ENCODE measurements around the gene PTPRM. TPM values are rescaled to one million over a fixed set of nuclear protein-coding genes. Genes with fewer than 3 reads are reported as not detected.
A peak's percentile ranks its signal among the peaks of the same experiment; 100 is the strongest.

PTPRM gene
- total RNA-seq, 4 donors from 2014 or later: 170 to 198 (median 182) TPM

DNA sequence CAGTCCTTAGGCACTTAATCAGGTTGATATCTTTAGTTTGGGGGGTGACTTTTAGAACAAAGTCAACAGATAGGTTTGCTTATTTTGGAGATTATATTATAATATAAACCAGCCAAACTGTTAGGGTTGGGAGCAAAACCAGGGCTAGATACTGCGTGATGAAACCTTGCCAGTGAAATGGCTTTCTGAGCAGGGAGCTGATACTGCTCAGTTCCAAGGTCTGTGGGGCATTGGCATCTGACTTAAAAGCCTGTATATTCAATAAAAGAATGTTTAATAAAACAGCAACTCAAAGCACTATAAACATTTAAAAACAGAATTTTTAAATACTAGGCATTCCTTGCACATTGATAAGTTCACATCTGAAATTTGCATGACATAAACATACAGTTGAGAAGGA lies 19.3 kb downstream of the PTPRM start:
- H3K4me1 ChIP-seq: peaks cover 31 to 42% of the 10 kb centered on the region in 2 donors
- WGBS, 2 donors: 93 to 100% methylated on average over 1 of the region's 1 CpG
- no peaks in the 10 kb centered on the region for H3K9me3 ChIP-seq

DNA sequence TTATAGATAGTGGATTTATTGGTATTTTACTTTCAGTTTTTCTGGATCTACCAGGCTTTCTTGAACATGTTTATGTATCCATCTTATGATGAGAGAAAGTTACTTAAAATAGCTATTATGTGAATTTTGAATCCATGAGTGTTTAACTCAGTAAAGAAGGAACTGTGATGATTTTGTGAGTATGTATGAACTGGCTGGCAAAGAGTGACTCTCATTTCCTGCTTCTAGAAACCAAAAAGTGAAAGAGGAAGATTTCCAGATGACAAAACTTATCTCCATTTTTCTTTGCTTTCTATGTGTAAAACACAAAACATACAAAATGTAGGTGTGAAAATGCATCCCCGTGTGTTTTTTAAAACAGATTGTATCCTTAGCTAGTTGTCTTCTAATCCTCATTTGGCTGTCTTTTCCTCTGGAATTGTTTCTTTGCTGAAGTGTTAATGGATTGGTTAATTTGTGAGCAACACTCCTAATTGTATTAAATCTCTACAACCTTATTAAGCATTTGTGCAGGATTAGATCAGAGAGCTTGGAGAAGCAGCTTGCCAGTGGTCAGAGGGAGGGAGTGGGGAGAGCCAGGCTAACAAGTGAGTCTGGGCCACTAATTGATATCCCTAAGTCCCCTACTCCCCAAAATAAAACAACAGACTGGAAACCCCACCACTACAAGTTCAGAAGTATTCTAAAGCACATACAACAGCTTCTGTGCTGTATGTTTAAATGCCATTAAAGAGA lies 23.9 kb downstream of the PTPRM start:
- intact Hi-C loops (cut with DNase I): no loop called here
- no peaks in the 10 kb centered on the region for H3K27me3 ChIP-seq
- no peak for DNase-seq
- TF ChIP-seq, protein P1, sequence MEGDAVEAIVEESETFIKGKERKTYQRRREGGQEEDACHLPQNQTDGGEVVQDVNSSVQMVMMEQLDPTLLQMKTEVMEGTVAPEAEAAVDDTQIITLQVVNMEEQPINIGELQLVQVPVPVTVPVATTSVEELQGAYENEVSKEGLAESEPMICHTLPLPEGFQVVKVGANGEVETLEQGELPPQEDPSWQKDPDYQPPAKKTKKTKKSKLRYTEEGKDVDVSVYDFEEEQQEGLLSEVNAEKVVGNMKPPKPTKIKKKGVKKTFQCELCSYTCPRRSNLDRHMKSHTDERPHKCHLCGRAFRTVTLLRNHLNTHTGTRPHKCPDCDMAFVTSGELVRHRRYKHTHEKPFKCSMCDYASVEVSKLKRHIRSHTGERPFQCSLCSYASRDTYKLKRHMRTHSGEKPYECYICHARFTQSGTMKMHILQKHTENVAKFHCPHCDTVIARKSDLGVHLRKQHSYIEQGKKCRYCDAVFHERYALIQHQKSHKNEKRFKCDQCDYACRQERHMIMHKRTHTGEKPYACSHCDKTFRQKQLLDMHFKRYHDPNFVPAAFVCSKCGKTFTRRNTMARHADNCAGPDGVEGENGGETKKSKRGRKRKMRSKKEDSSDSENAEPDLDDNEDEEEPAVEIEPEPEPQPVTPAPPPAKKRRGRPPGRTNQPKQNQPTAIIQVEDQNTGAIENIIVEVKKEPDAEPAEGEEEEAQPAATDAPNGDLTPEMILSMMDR (IDR thresholded peaks at IDR 0.05): no peak
- no peak for TF ChIP-seq POLR2A (IDR thresholded peaks at IDR 0.05)
- peak overlapping the region in 1 of 3 donors; percentile 6 for H3K27ac ChIP-seq
- no peaks in the 10 kb centered on the region for H3K9me3 ChIP-seq
- no peak overlapping the region for H3K4me3 ChIP-seq (replicated peaks in 1 of 3)
- 64 to 68% methylated on average over 1 of the region's 1 CpG for WGBS, 2 donors
- H3K4me1 ChIP-seq: peaks cover 35 to 37% of the 10 kb centered on the region in 2 donors
- H3K36me3 ChIP-seq: no peaks in the 10 kb centered on the region

More for the DNA sequence above, 19.3 kb downstream of the PTPRM start:
- intact Hi-C loops (cut with DNase I): no loop called here
- DNase-seq: no peak
- H3K36me3 ChIP-seq: no peaks in the 10 kb centered on the region
- no peak overlapping the region for H3K27ac ChIP-seq
- no peaks in the 10 kb centered on the region for H3K27me3 ChIP-seq
- H3K4me3 ChIP-seq (replicated peaks in 1 of 3): no peak overlapping the region
- TF ChIP-seq, protein P1 (IDR thresholded peaks at IDR 0.05): no peak
- TF ChIP-seq POLR2A (IDR thresholded peaks at IDR 0.05): no peak

DNA sequence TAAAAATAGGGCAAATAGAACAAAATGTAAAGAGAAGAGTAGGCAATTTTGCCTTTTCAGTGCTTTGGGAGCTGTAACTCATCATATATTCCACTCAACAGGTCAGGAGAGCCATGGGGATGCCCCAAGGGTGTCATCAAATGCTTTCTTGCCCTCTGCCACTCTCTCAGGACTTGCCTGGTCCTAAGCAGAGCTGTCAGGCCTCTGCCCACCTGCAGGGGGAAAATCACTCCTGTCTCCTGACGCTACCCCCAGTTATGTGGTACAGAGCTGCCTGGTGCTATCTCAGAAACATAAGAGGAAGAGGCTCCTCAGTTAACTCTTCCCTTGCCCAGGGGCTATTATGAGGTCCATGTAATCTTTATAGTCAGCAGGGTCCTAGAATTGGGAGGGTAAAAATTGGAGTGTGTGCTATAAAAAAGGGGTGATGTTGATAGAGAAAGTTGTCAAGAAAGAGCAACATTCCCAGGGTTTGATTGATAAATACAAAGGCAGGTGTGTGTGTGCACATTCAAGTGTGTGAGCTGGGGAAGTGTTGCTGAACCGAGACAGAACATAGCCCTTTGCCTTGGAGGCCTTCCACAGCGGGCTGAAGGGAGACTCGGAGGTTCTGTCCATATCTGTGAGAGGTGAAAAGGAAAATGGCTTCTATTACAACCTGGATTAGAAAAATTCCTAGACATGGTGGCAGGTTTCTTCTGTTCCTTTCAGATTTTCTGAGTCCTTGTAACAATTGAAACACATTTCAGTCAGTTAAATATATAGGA lies 25.4 kb downstream of the PTPRM start:
- TF ChIP-seq, protein P1 (IDR thresholded peaks at IDR 0.05): peak in 2 of 6 experiments; percentile 21 to 32
- TF ChIP-seq POLR2A (IDR thresholded peaks at IDR 0.05): no peak
- 33 to 42% methylated on average over 4 of the region's 4 CpGs for WGBS, 2 donors
- intact Hi-C loops (cut with DNase I): no loop called here
- peak overlapping the region; percentile 33 to 51 (median 41) for H3K27ac ChIP-seq
- no peaks in the 10 kb centered on the region for H3K36me3 ChIP-seq
- H3K4me1 ChIP-seq: peaks cover 36 to 39% of the 10 kb centered on the region in 2 donors
- H3K4me3 ChIP-seq (replicated peaks in 1 of 3): no peak overlapping the region
- no peaks in the 10 kb centered on the region for H3K9me3 ChIP-seq
- peak; percentile 73 to 77 for DNase-seq
- H3K27me3 ChIP-seq: no peaks in the 10 kb centered on the region

DNA sequence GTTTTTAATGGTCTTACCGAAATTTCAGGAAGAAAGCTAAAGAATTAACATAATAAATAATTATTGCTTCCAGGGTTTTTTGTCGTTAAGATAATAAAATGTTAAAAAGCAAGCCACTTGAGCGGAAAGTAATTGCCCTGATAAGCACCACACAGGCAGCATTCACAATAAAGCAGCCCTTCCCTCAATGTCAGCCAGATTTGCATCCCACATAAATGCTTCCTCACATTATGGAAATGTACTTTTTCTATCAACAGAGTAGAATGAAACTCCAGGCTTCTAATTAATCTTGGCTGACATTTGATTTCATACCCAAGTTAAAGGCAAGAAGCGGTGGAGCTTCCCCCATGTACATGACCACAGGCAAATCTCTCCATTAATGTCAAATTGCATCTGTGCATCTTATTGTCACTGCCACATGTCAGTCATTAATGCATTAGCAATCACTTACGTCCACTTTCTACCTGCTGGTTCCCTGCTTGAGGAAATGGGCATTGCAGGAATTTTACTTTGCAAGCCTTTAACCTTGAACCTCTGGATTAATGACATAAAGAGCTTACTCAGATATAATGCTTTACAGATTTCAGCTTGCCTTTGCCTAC lies 26.2 kb downstream of the PTPRM start:
- 85% methylated on average over 5 of the region's 5 CpGs for WGBS, 2 donors
- intact Hi-C loops (cut with DNase I): no loop called here
- H3K4me1 ChIP-seq: peaks cover 36 to 43% of the 10 kb centered on the region in 2 donors

More for the DNA sequence above, 26.2 kb downstream of the PTPRM start:
- peak overlapping the region; percentile 33 to 51 (median 41) for H3K27ac ChIP-seq
- H3K36me3 ChIP-seq: no peaks in the 10 kb centered on the region
- DNase-seq: no peak
- no peaks in the 10 kb centered on the region for H3K9me3 ChIP-seq
- no peak overlapping the region for H3K4me3 ChIP-seq (replicated peaks in 1 of 3)
- no peaks in the 10 kb centered on the region for H3K27me3 ChIP-seq
- TF ChIP-seq, protein P1 (IDR thresholded peaks at IDR 0.05): no peak
- TF ChIP-seq POLR2A (IDR thresholded peaks at IDR 0.05): no peak
